OCI-LY1 (cell line): ENCODE measurements around the gene RAD51B.

ENCODE experiments used
- H2AFZ ChIP-seq: fragments of 200-600 bp; sonication (generic), shearing (Covaris generic); 2 replicates; pipeline ENCODE4 v1.6.0; 2014; ENCODE audit warnings: antibody characterized with exemption, mild to moderate bottlenecking, low read length
- H3F3A ChIP-seq: fragments of 200-600 bp; sonication (generic), shearing (Covaris generic); 2 replicates; pipeline ENCODE4 v1.6.0; 2014; ENCODE audit warnings: mild to moderate bottlenecking, antibody characterized with exemption, low read length, moderate library complexity; ENCODE audit not compliant: insufficient read depth
- H3K27ac ChIP-seq: fragments of 200-600 bp; sonication (generic); 2 replicates; pipeline ENCODE4 v1.5.1; 2014; ENCODE audit warnings: low read length, mixed run types, mild to moderate bottlenecking, low read depth; ENCODE audit not compliant: poor library complexity, severe bottlenecking
- H3K27me3 ChIP-seq: fragments of 200-600 bp; sonication (generic); 2 replicates; pipeline ENCODE4 v1.6.0; 2014; ENCODE audit warnings: antibody characterized with exemption, mild to moderate bottlenecking, low read length, moderate library complexity; ENCODE audit not compliant: insufficient read depth
- H3K36me3 ChIP-seq: fragments of 200-600 bp; sonication (generic); 2 replicates; pipeline ENCODE4 v1.6.1; 2014; ENCODE audit warnings: mild to moderate bottlenecking, antibody characterized with exemption, low read length, moderate library complexity, mixed read lengths; ENCODE audit not compliant: insufficient read depth
- H3K4me1 ChIP-seq: fragments of 200-600 bp; sonication (generic); 2 replicates; pipeline ENCODE4 v1.5.1; 2014; ENCODE audit warnings: mild to moderate bottlenecking, low read length, moderate library complexity; ENCODE audit not compliant: insufficient read depth, severe bottlenecking
- H3K4me2 ChIP-seq: fragments of 200-600 bp; sonication (generic), shearing (Covaris generic); 2 replicates; pipeline ENCODE4 v1.6.1; 2014; ENCODE audit warnings: low read length
- H3K4me3 ChIP-seq: fragments of 200-600 bp; sonication (generic); 2 replicates; pipeline ENCODE4 v1.5.1; 2014; ENCODE audit warnings: low read length, low read depth, mild to moderate bottlenecking, mixed read lengths; ENCODE audit not compliant: poor library complexity, severe bottlenecking
- H3K79me2 ChIP-seq: fragments of 200-600 bp; shearing (Covaris generic); 2 replicates; pipeline ENCODE4 v1.6.1; 2016; ENCODE audit warnings: mixed run types, low read length, mixed read lengths; ENCODE audit not compliant: insufficient read depth
- H3K9ac ChIP-seq: fragments of 200-600 bp; sonication (generic), shearing (Covaris generic); 2 replicates; pipeline ENCODE4 v1.6.1; 2014; ENCODE audit warnings: mild to moderate bottlenecking, low read length, mixed read lengths
- H3K9me2 ChIP-seq: fragments of 200-600 bp; sonication (generic), shearing (Covaris generic); 2 replicates; pipeline ENCODE4 v1.6.1; 2014; ENCODE audit warnings: low read depth, mild to moderate bottlenecking, low read length, mixed read lengths
- H3K9me3 ChIP-seq: fragments of 200-600 bp; shearing (Covaris generic); 2 replicates; pipeline ENCODE4 v1.6.1; 2014; ENCODE audit warnings: low read length, mixed read lengths
- H4K20me1 ChIP-seq: fragments of 200-600 bp; sonication (generic), shearing (Covaris generic); 2 replicates; pipeline ENCODE4 v1.6.0; 2016; ENCODE audit warnings: mild to moderate bottlenecking, low read length; ENCODE audit not compliant: insufficient read depth
- CTCF ChIP-seq: fragments of 200-600 bp; sonication (generic), shearing (Covaris generic); IDR thresholded peaks from 2 replicates; pipeline ENCODE4 v1.5.1; 2017; ENCODE audit warnings: mild to moderate bottlenecking, antibody characterized with exemption, low read length, moderate library complexity, mixed read lengths
- EZH2 ChIP-seq: fragments of 200-600 bp; sonication (generic), shearing (Covaris generic); IDR thresholded peaks from 2 replicates; pipeline ENCODE4 v1.8.0; 2017; ENCODE audit warnings: borderline replicate concordance, mixed run types, mild to moderate bottlenecking, antibody characterized with exemption, low read length, moderate library complexity, mixed read lengths

The RAD51B gene

GRCh38 chr14:68674538-68675232, 855.1 kb downstream of the RAD51B start:
- no peaks in the 10 kb centered on the region for H3K79me2 ChIP-seq
- H2AFZ ChIP-seq = no peak overlapping the region
- H3K27me3 ChIP-seq = no peaks in the 10 kb centered on the region
- peaks cover 17% of the 10 kb centered on the region for H3K4me1 ChIP-seq
- no peaks in the 10 kb centered on the region for H4K20me1 ChIP-seq
- H3K36me3 ChIP-seq = no peaks in the 10 kb centered on the region
- no peak overlapping the region for H3K4me2 ChIP-seq
- H3K9me2 ChIP-seq = no peaks in the 10 kb centered on the region
- no peak for TF ChIP-seq EZH2
- TF ChIP-seq CTCF = no peak
- no peak overlapping the region for H3K9ac ChIP-seq
- H3K4me3 ChIP-seq = no peak overlapping the region
- H3F3A ChIP-seq = no peaks in the 10 kb centered on the region
- no peaks in the 10 kb centered on the region for H3K9me3 ChIP-seq
- no peak overlapping the region for H3K27ac ChIP-seq

- Histone ChIP-seq H3K9ac (no peak overlapping the region), H3K27ac (no peak overlapping the region), H3K9me2 (no peaks in the 10 kb centered on the region)
These were observed 855.6 kb downstream of the RAD51B start for GRCh38 chr14:68675233-68675577.

GRCh38 chr14:68676511-68676943, 856.9 kb downstream of the RAD51B start:
- H3K4me1 ChIP-seq = peaks cover 22% of the 10 kb centered on the region
- no peaks in the 10 kb centered on the region for H3K79me2 ChIP-seq
- no peaks in the 10 kb centered on the region for H4K20me1 ChIP-seq
- no peaks in the 10 kb centered on the region for H3K27me3 ChIP-seq
- H3K4me2 ChIP-seq = peak overlapping the region; percentile 37; the same call in 1 of the 2 replicates
- H3K9me2 ChIP-seq = no peaks in the 10 kb centered on the region
- H3K9ac ChIP-seq = no peak overlapping the region
- H3F3A ChIP-seq = no peaks in the 10 kb centered on the region
- TF ChIP-seq CTCF = no peak
- TF ChIP-seq EZH2 = no peak
- no peak overlapping the region for H2AFZ ChIP-seq
- no peak overlapping the region for H3K4me3 ChIP-seq
- H3K9me3 ChIP-seq = no peaks in the 10 kb centered on the region
- peak overlapping the region; percentile 25 for H3K27ac ChIP-seq
- H3K36me3 ChIP-seq = no peaks in the 10 kb centered on the region

More at GRCh38 chr14:68675233-68675577, 855.6 kb downstream of the RAD51B start:
- Histone ChIP-seq H3K4me2 (no peak overlapping the region), H2AFZ (no peak overlapping the region), H3K27me3 (no peaks in the 10 kb centered on the region), H4K20me1 (no peaks in the 10 kb centered on the region), H3K4me3 (no peak overlapping the region), H3K4me1 (peaks cover 17% of the 10 kb centered on the region), H3K36me3 (no peaks in the 10 kb centered on the region), H3K9me3 (no peaks in the 10 kb centered on the region), H3F3A (no peaks in the 10 kb centered on the region), H3K79me2 (no peaks in the 10 kb centered on the region)
- TF ChIP-seq EZH2 (no peak), CTCF (no peak)
